HEK293T (cell line): ENCODE data around the gene ILK.

Experiments
- CTCF ChIA-PET: fragments of 350-600 bp; formaldehyde crosslinking; extraction: SDS; loops from one replicate; lab custom pipeline; 2021; ENCODE audit warnings: antibody characterized with exemption, inconsistent platforms; lab: Yijun Ruan, JAX
- POLR2A ChIA-PET: fragments of 350-600 bp; formaldehyde crosslinking; extraction: SDS; loops from one replicate; lab custom pipeline; 2020; ENCODE audit warnings: antibody characterized with exemption, inconsistent platforms; lab: Yijun Ruan, JAX
- DNase-seq: peaks from one replicate; pipeline ENCODE4 v3.0.0; 2012; ENCODE audit warnings: mixed read lengths; ENCODE audit errors: extremely low spot score
- ARNT ChIP-seq: fragments of 450-650 bp; IDR thresholded peaks from 2 replicates; pipeline ENCODE4 v1.6.1; 2017; ENCODE audit warnings: mild to moderate bottlenecking
- BHLHE40 ChIP-seq: fragments of 450-650 bp; IDR thresholded peaks from 2 replicates; pipeline ENCODE4 v1.6.1; 2016; ENCODE audit warnings: mild to moderate bottlenecking, moderate library complexity, borderline replicate concordance
- CTBP1 ChIP-seq: fragments of 450-650 bp; IDR thresholded peaks from 2 replicates; pipeline ENCODE4 v1.6.1; 2016; ENCODE audit warnings: borderline replicate concordance
- ELF4 ChIP-seq: fragments of 450-650 bp; IDR thresholded peaks from 2 replicates; pipeline ENCODE4 v1.6.1; 2017; ENCODE audit warnings: antibody characterized with exemption
- FOXA1 ChIP-seq: fragments of 450-650 bp; IDR thresholded peaks from 2 replicates; pipeline ENCODE4 v1.6.1; 2016; ENCODE audit warnings: mild to moderate bottlenecking
- FOXK2 ChIP-seq: fragments of 450-650 bp; IDR thresholded peaks from 2 replicates; pipeline ENCODE4 v1.6.1; 2016; ENCODE audit warnings: mild to moderate bottlenecking
- FOXM1 ChIP-seq: fragments of 450-650 bp; IDR thresholded peaks from 2 replicates; pipeline ENCODE4 v1.6.1; 2017; ENCODE audit warnings: mild to moderate bottlenecking, borderline replicate concordance
- HDGF ChIP-seq: fragments of 450-650 bp; IDR thresholded peaks from 2 replicates; pipeline ENCODE4 v1.6.1; 2017; ENCODE audit warnings: antibody characterized with exemption, borderline replicate concordance
- L3MBTL2 ChIP-seq: fragments of 450-650 bp; conservative IDR thresholded peaks from 2 replicates; pipeline ENCODE4 v1.6.1; 2016; ENCODE audit warnings: mild to moderate bottlenecking
- LEF1 ChIP-seq: fragments of 450-650 bp; IDR thresholded peaks from 2 replicates; pipeline ENCODE4 v1.6.1; 2017; ENCODE audit warnings: mild to moderate bottlenecking, borderline replicate concordance
- NFRKB ChIP-seq: fragments of 450-650 bp; IDR thresholded peaks from 2 replicates; pipeline ENCODE4 v1.6.1; 2016; ENCODE audit warnings: mild to moderate bottlenecking, moderate library complexity
- PKNOX1 ChIP-seq: fragments of 450-650 bp; IDR thresholded peaks from 2 replicates; pipeline ENCODE4 v1.6.1; 2016
- SP1 ChIP-seq: fragments of 450-650 bp; IDR thresholded peaks from 2 replicates; pipeline ENCODE4 v1.6.1; 2017
- SUZ12 ChIP-seq: fragments of 450-650 bp; IDR thresholded peaks from 2 replicates; pipeline ENCODE4 v1.6.1; 2016; ENCODE audit warnings: mild to moderate bottlenecking
- TARDBP ChIP-seq: fragments of 450-650 bp; IDR thresholded peaks from 2 replicates; pipeline ENCODE4 v1.6.1; 2016
- ZNF384 ChIP-seq: fragments of 450-650 bp; IDR thresholded peaks from 2 replicates; pipeline ENCODE4 v1.6.1; 2016

The ILK gene

GRCh38 chr11:6647836-6648235 lies 44.3 kb downstream of the ILK start:
- CTCF ChIA-PET, result no interaction called here
- TF ChIP-seq FOXA1 (no peak), SP1 (no peak), L3MBTL2 (no peak), HDGF (no peak), NFRKB (no peak), BHLHE40 (no peak), SUZ12 (no peak), ELF4 (no peak), ARNT (no peak), CTBP1 (no peak), ZNF384 (no peak), TARDBP (no peak), LEF1 (no peak), FOXK2 (no peak), PKNOX1 (no peak), FOXM1 (no peak)
- POLR2A ChIA-PET, result no interaction called here
- no peak for DNase-seq

GRCh38 chr11:6648501-6648900 lies 44.9 kb downstream of the ILK start:
- ChIA-PET POLR2A (no interaction called here), CTCF (no interaction called here)
- TF ChIP-seq CTBP1 (no peak), ARNT (no peak), ELF4 (no peak)

GRCh38 chr11:6650104-6650503 lies 46.5 kb downstream of the ILK start:
- POLR2A ChIA-PET, result interaction anchor here (1.4 kb wide), 2 partner anchors 33 to 38 kb away, joined by 4 to 10 read pairs; partner anchors contain the start of genes MRPL17 and TAF10
- CTCF ChIA-PET, result no interaction called here
- no peak for DNase-seq
- TF ChIP-seq BHLHE40 (no peak), ZNF384 (no peak), LEF1 (no peak), L3MBTL2 (no peak), FOXK2 (no peak), SP1 (no peak), CTBP1 (no peak), FOXA1 (no peak), NFRKB (no peak), ELF4 (no peak)

More at GRCh38 chr11:6648501-6648900, 44.9 kb downstream of the ILK start:
- no peak for DNase-seq

GRCh38 chr11:6650980-6651379 lies 47.4 kb downstream of the ILK start:
- ChIA-PET CTCF (no interaction called here), POLR2A (no interaction called here)
- no peak for TF ChIP-seq HDGF
- TF ChIP-seq CTBP1, result no peak
- TF ChIP-seq ZNF384, result no peak
- no peak for TF ChIP-seq ELF4
- no peak for TF ChIP-seq ARNT
- TF ChIP-seq BHLHE40, result no peak
- DNase-seq, result no peak

- CTCF ChIA-PET, result no interaction called here
- POLR2A ChIA-PET, result no interaction called here
- no peak for DNase-seq
- TF ChIP-seq CTBP1 (no peak), SUZ12 (no peak), L3MBTL2 (no peak), PKNOX1 (no peak), SP1 (no peak), BHLHE40 (no peak), HDGF (no peak), FOXM1 (no peak), ZNF384 (no peak), ELF4 (no peak), TARDBP (no peak), ARNT (no peak)
Measured at GRCh38 chr11:6652182-6652581, 48.6 kb downstream of the ILK start.

GRCh38 chr11:6653097-6653496 lies 49.5 kb downstream of the ILK start:
- no peak for DNase-seq
- CTCF ChIA-PET, result no interaction called here
- POLR2A ChIA-PET, result interaction anchor here (1.2 to 1.3 kb wide), 2 partner anchors 28 to 30 kb away, joined by 3 to 4 read pairs; partner anchors contain the start of gene MRPL17
- TF ChIP-seq SP1 (no peak), CTBP1 (no peak), SUZ12 (no peak), FOXK2 (no peak), FOXM1 (no peak), ZNF384 (no peak), FOXA1 (no peak), BHLHE40 (no peak), ARNT (no peak), L3MBTL2 (no peak), TARDBP (no peak), LEF1 (no peak), ELF4 (no peak), HDGF (no peak), NFRKB (no peak), PKNOX1 (no peak)
